Muscle of leg (tissue), 11 donors: ENCODE data around the gene PARP15. TPM values are rescaled to one million over a fixed set of nuclear protein-coding genes. Genes with fewer than 3 reads are reported as not detected.
"Not testable (repeated sequence)": the region's sequence is repeated elsewhere in the genome, so short reads cannot be mapped to it uniquely, and the experiment has no call there.

Experiments used
- DNase-seq: peaks from one replicate; pipeline ENCODE4 v3.0.0; 2013
- H3K27ac ChIP-seq: one replicate; pipeline ENCODE4 v1.5.1; 2013; ENCODE audit warnings: mild to moderate bottlenecking, low read length, control low read depth
- H3K27me3 ChIP-seq: one replicate; pipeline ENCODE4 v1.6.1; 2013; ENCODE audit warnings: low read length; ENCODE audit not compliant: control insufficient read depth, insufficient read depth
- H3K36me3 ChIP-seq: one replicate; pipeline ENCODE4 v1.6.1; 2013; ENCODE audit warnings: low read length; ENCODE audit not compliant: control insufficient read depth, insufficient read depth
- H3K4me1 ChIP-seq: one replicate; pipeline ENCODE4 v1.6.1; 2013; ENCODE audit warnings: low read length; ENCODE audit not compliant: control insufficient read depth, insufficient read depth
- H3K4me3 ChIP-seq: one replicate; pipeline ENCODE4 v1.5.1; 2013; ENCODE audit warnings: low read length, control low read depth
- H3K9me3 ChIP-seq: replicated peaks from 2 replicates; pipeline ENCODE4 v1.6.1; 2013; ENCODE audit warnings: low read depth, low read length; ENCODE audit not compliant: control insufficient read depth
- WGBS: methylation state at CpG from one replicate; pipeline ENCODE4 v1.1.5; 2013; ENCODE audit warnings: missing lambda C conversion rate; ENCODE audit not compliant: insufficient coverage; 5-methylcytosine and 5-hydroxymethylcytosine counted together
- polyA plus RNA-seq, 8 donors: library from polyadenylated mRNA; unstranded; fragments of 120-200 nt; gene quantifications; one replicate each; pipeline versions ENCODE4 v1.2.1 to v1.2.3, GENCODE V29; 2013; ENCODE audit warnings: inconsistent platforms in 1 of 8, low replicate concordance in 1 of 8; ENCODE audit not compliant: insufficient read length in 8 of 8, insufficient read depth in 1 of 8
- total RNA-seq: library from RNA; stranded (reverse); fragments of 120-200 nt; gene quantifications from one replicate; pipeline ENCODE4 v1.2.4, GENCODE V29; 2013

The PARP15 gene
- total and polyA plus RNA-seq, 9 donors: 1.1 to 4.2 (median 2.3) TPM

DNA sequence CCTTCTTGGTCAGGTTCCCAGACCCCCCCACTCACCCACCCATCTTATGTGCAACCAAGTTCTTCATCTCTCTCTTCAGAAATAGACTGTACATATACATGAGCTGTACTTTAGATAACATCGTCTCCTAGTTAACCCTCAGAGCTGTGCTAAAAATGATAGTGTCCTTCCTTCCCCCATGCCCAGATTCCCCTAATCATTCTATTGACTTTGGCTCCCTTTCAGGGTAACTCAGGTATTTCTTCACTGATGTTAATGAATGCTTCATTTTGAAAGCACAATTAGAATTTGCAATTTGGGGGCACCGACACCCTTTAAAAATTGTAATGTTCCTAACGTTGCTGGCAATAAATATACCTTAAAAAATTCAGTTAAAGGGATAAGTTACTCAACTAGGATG, 24.3 kb upstream of the PARP15 start:
- DNase-seq: no peak
- no CpG with 5 or more reads among the region's 3 CpGs for WGBS
- H3K27me3 ChIP-seq: no peaks in the 10 kb centered on the region
- H3K36me3 ChIP-seq: peaks cover 80% of the 10 kb centered on the region
- H3K4me3 ChIP-seq: no peak overlapping the region
- peaks cover 2% of the 10 kb centered on the region for H3K4me1 ChIP-seq
- H3K9me3 ChIP-seq: no peaks in the 10 kb centered on the region
- no peak overlapping the region for H3K27ac ChIP-seq

DNA sequence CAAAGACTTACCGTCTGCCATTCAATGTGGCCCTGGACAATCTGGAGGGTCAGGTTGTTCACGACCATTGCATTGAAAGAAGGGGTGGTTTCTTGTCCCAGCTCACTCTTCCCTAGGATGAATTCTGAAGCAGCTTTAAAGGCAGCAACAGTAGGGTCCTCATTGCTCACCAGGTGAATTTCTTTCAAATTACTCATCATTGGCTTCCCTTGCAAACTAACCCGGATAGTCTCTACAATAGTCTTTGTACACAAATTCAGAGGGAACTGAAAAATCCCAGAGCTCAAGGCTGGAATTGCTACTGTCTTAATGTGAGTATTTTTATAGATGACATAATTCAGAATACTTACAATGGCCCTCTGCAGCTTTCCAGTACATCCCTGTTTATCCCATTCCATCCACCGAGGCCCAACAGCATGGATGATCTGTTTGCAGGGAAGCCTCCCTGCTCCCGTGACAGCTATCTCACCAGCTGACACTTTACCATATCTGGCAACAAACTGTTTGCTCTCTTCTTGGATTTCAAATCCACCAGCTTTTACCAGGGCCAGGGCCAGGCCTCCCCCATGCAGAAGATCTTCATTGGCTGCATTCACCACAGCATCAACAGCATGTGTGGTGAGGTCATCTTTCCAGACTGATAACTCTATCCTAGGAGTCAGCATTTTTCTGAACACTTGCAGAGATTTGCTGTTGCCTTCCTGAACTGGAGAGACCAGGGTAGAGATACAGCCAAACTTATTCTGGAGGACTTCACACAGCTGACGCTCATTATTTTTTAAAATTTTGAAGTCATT, 22.0 kb upstream of the PARP15 start:
- H3K9me3 ChIP-seq: no peaks in the 10 kb centered on the region
- H3K27me3 ChIP-seq: no peaks in the 10 kb centered on the region
- H3K36me3 ChIP-seq: peaks cover 75% of the 10 kb centered on the region
- H3K27ac ChIP-seq: no peak overlapping the region
- 94% methylated on average over 4 of the region's 6 CpGs for WGBS
- no peak for DNase-seq
- H3K4me1 ChIP-seq: peaks cover 2% of the 10 kb centered on the region
- no peak overlapping the region for H3K4me3 ChIP-seq

DNA sequence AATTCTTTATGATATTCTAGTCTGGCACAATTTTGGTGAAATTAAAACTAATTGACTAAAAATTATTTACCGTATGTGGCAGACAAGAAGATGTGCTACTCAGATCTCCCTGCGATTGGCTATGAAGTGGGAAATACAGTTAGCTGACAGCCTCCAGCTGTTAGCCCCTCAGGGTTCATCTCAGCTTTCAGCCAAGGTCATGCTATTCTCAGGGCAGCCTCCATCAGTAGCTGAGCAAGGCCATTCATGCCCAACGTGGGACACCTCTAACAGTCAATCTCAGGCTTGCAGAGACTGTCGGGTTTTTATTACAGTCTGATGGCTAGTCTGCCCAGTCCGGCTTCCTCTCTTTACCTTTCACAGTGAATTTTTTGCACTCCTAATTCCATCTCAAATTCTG, 20.1 kb upstream of the PARP15 start:
- H3K9me3 ChIP-seq: no peaks in the 10 kb centered on the region
- no peak for DNase-seq
- H3K27ac ChIP-seq: no peak overlapping the region
- peaks cover 58% of the 10 kb centered on the region for H3K36me3 ChIP-seq
- no peaks in the 10 kb centered on the region for H3K27me3 ChIP-seq
- H3K4me3 ChIP-seq: no peak overlapping the region
- 69% methylated on average over 3 of the region's 5 CpGs for WGBS
- H3K4me1 ChIP-seq: peaks cover 6% of the 10 kb centered on the region

DNA sequence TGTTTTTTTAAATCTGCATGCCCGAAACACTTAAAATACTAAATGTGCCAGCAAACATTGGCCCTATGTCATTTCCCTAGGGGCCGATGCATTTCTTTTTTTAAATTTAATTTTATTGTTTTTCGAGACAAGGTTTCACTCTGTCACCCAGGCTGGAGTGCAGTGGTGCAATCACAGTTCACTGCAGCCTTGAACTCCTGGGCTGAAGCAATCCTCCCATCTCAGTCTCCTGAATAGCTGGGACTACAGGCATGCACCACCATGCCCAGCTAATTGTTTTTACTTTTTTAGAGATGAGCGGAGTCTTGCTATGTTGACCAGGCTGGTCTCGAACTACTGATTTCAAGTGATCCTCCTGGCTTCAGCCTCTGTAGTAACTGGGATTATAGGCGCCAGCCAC, 18.8 kb upstream of the PARP15 start:
- no peak for DNase-seq
- Histone ChIP-seq H3K27ac (no peak overlapping the region), H3K4me1 (peaks cover 12% of the 10 kb centered on the region), H3K4me3 (no peak overlapping the region), H3K36me3 (peaks cover 54% of the 10 kb centered on the region), H3K27me3 (no peaks in the 10 kb centered on the region), H3K9me3 (no peaks in the 10 kb centered on the region)
- WGBS: 86% methylated on average over 1 of the region's 6 CpGs

DNA sequence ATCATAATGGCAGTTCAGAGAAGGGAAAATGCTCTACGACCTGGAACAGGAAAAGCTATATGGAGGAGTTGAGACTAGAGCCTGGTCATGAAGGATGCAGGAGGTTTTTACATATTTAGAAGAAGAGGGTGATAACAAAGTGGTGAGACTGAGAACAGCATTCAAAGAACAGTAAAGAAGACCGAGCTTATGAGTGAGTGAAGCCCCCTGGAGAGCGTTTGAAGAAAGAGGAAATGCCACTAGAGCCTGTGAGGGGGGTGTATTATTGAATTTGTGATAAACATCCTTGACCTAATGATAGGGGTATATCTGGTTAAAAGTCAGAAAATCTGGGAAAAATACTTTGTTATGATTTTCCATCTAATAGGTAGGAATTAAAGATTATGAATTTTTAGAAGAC, 17.5 kb upstream of the PARP15 start:
- peaks cover 12% of the 10 kb centered on the region for H3K4me1 ChIP-seq
- peaks cover 44% of the 10 kb centered on the region for H3K36me3 ChIP-seq
- DNase-seq: no peak
- no peak overlapping the region for H3K4me3 ChIP-seq
- WGBS: 58% methylated on average over 3 of the region's 3 CpGs
- no peak overlapping the region for H3K27ac ChIP-seq
- no peaks in the 10 kb centered on the region for H3K9me3 ChIP-seq
- H3K27me3 ChIP-seq: no peaks in the 10 kb centered on the region

DNA sequence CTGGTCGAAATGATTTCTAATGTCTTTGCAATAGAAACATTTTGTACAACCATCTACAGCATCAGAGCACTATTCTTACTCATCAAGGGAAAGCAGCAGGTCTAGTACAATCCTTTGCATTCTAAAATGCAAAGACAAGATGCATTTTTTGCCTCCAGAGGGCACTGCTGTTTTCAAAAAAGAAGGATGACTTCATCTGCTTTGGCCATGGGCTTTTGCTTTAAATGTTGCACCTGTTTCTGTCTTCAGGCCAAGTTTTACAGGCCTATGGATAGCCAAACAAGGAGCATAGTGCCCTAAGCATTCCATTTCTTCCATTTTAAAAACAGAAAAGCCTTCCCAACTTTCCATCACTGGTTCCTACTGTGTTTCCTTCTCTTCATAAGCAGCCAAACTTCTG, 16.8 kb upstream of the PARP15 start:
- DNase-seq: peak; percentile 79
- Histone ChIP-seq H3K36me3 (peaks cover 39% of the 10 kb centered on the region), H3K4me3 (no peak overlapping the region), H3K27ac (peak overlapping the region; percentile 59), H3K27me3 (no peaks in the 10 kb centered on the region), H3K9me3 (no peaks in the 10 kb centered on the region), H3K4me1 (peaks cover 13% of the 10 kb centered on the region)
- WGBS: 83% methylated on average over 1 of the region's 1 CpG

DNA sequence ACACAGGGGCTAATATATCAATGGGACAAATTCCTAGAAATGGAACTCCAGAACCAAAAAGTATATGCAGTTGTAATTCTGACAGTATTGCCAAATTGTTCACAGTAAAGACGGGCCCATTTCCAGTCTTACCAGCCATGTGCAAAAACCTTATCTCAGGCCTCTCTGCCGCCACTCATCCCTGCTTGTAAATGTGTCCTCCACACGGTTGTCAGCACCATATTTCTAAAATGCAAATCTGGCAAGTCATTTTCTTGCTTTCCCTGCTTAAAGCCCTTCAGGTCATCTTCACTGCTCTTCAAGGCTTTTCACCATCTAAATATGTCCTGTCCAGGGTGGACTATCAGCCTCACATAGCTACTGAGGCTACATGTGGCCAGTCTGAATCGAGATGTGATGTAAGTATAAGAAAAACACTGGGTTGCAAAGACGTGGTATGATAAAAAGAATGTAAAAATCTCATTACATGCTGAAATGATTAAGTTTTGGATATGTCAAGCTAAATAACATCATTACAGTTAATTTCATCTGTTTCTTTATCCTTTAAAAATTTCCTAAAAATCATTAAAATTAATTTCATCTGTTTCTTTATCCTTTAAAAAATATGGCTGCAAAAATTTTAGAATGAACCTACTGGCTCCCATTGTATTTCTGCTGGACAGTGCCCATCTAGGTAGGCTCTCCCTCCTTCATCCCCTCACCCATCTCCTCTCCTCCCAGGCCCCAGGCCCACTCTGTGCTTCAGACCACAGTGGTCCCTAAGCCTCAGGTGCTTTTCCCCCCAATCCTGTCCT, 14.3 kb upstream of the PARP15 start:
- H3K36me3 ChIP-seq: peaks cover 39% of the 10 kb centered on the region
- 82% methylated on average over 3 of the region's 5 CpGs for WGBS
- no peaks in the 10 kb centered on the region for H3K9me3 ChIP-seq
- H3K4me1 ChIP-seq: peaks cover 16% of the 10 kb centered on the region
- peak overlapping the region; percentile 87 for H3K4me3 ChIP-seq
- H3K27me3 ChIP-seq: no peaks in the 10 kb centered on the region
- H3K27ac ChIP-seq: peak overlapping the region; percentile 96
- no peak for DNase-seq

DNA sequence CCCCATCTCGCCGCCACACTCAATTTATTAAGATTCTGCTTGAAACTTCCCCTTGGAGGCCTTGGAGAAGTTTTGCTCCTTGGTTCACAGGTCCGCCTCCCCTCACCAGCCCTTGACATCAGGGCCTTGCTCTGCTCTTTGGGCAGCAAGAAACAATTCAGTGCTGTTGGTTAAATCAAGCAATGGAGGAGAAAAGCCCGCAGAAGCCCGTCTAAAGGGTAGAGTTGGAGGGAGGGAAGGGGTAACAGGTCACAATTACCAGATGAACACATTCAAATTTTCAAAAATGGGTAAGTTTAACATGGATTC, 13.8 kb upstream of the PARP15 start:
- H3K27me3 ChIP-seq: no peaks in the 10 kb centered on the region
- no CpG with 5 or more reads among the region's 5 CpGs for WGBS
- peak; percentile 26 for DNase-seq
- H3K36me3 ChIP-seq: peaks cover 35% of the 10 kb centered on the region
- peak overlapping the region; percentile 87 for H3K4me3 ChIP-seq
- no peaks in the 10 kb centered on the region for H3K9me3 ChIP-seq
- H3K27ac ChIP-seq: peak overlapping the region; percentile 96
- peaks cover 16% of the 10 kb centered on the region for H3K4me1 ChIP-seq

DNA sequence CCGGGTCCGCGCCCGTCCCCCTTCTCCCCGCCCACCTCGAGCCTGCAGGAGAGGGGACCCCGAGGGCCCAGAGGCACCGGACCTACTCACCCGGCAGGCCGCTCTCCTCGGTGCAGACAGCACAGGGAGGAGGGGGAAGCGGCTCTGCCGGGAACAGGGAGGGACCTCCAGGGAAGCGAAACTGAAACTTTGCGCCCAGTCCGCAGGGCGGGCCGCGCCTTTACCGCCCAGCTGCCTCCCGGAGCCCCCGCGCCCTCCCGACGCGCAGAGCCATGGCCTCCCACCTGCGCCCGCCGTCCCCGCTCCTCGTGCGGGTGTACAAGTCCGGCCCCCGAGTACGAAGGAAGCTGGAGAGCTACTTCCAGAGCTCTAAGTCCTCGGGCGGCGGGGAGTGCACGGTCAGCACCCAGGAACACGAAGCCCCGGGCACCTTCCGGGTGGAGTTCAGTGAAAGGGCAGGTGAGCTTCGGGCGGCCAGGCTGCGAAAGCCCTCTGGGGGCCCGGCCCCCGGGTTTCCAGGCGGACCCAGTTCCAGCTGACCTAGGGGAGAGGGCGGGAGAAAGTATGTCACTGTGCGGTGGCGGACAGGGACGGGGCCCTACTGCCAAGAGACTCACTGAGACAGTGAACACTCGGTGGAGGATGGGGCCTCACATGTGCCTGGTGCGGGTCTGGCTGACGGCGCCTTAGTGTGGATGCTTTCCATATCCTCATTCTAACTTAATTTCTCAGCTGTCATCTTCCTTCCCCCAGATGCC, 13.1 kb upstream of the PARP15 start, which contains the start of the genes DTX3L and PARP9:
Gene DTX3L (plus strand): TSS at position 184 of the 758 bp plus-strand sequence. CDS start 89 bp downstream, at position 273.
Gene PARP9 (minus strand): TSS at position 146 of the 758 bp plus-strand sequence. CDS start 4,680 bp downstream, outside the sequence.
- DNase-seq: peak; percentile 90
- peaks cover 35% of the 10 kb centered on the region for H3K36me3 ChIP-seq
- H3K27ac ChIP-seq: peak within 1 kb of the TSS; percentile 96
- no peaks in the 10 kb centered on the region for H3K9me3 ChIP-seq
- H3K4me1 ChIP-seq: peaks cover 16% of the 10 kb centered on the region
- under 1% methylated on average over 44 of the region's 56 CpGs for whole genome bisulfite sequencing
- H3K27me3 ChIP-seq: no peaks in the 10 kb centered on the region
- H3K4me3 ChIP-seq: peak within 1 kb of the TSS; percentile 87

DNA sequence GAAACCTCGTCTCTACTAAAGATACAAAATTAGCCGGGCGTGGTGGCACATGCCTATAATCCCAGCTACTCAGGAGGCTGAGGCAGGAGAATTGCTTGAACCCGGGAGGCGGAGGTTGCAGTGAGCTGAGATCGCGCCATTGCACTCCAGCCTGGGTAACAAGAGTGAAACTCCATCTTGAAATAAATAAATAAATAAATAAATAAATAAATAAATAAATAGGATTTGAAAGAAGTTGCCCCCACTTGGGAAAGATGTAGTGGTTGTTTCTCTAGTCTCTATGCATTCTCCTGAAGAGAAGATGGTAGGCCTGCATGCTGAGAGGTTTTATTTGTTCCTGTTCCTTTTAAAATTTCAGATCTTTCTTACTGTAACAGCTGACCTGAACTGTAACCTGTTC, 9.3 kb upstream of the PARP15 start:
- not testable (repeated sequence) for H3K9me3 ChIP-seq, DNase-seq, H3K27ac ChIP-seq, H3K4me1 ChIP-seq, H3K27me3 ChIP-seq, H3K4me3 ChIP-seq
- no CpG with 5 or more reads among the region's 7 CpGs for WGBS
- H3K36me3 ChIP-seq: peaks cover 60% of the 10 kb centered on the region
